Uterus (tissue), 4 donors: ENCODE data around the gene INSL3. TPM values are rescaled to one million over a fixed set of nuclear protein-coding genes. Genes with fewer than 3 reads are reported as not detected.

Experiments used
- DNase-seq, 2 donors: peaks; one replicate each; pipeline ENCODE4 v3.0.0-alpha.2; 2019 to 2020
- H3K27ac ChIP-seq, 2 donors: fragments of 200-600 bp; sonication (generic); 1 replicate in 1 of 2; 2 replicates in 1 of 2; pipeline ENCODE4 v1.5.1; 2016 to 2018
- H3K27me3 ChIP-seq, 2 donors: fragments of 200-600 bp; sonication (generic); one replicate each; pipeline ENCODE4 v1.5.1; 2018 to 2019; ENCODE audit warnings: control low read depth in 1 of 2
- H3K36me3 ChIP-seq, 2 donors: fragments of 200-600 bp; sonication (generic); one replicate each; pipeline ENCODE4 v1.5.1; 2019; ENCODE audit warnings: control low read depth in 1 of 2
- H3K4me1 ChIP-seq, 2 donors: fragments of 200-600 bp; sonication (generic); one replicate each; pipeline ENCODE4 v1.5.1; 2018 to 2019; ENCODE audit warnings: control low read depth in 1 of 2
- H3K4me3 ChIP-seq, 2 donors: fragments of 200-600 bp; sonication (generic); 1 replicate in 1 of 2; 2 replicates in 1 of 2; pipeline ENCODE4 v1.5.1; 2018 to 2019; ENCODE audit warnings: mild to moderate bottlenecking in 1 of 2
- H3K9me3 ChIP-seq, 2 donors: fragments of 200-600 bp; sonication (generic); one replicate each; pipeline ENCODE4 v1.5.1; 2019; ENCODE audit warnings: control low read depth in 1 of 2
- CTCF ChIP-seq, 4 experiments: fragments of 200-600 bp in 2 of 4; fragments of 450-650 bp in 2 of 4; sonication (generic) in 2 of 4; IDR thresholded peaks; one replicate each; pipeline ENCODE4 v1.5.1; 2016 to 2019; ENCODE audit warnings: antibody characterized with exemption in 4 of 4, mild to moderate bottlenecking in 2 of 4, moderate library complexity in 1 of 4
- POLR2A ChIP-seq, 2 donors: fragments of 450-650 bp; IDR thresholded peaks; one replicate each; pipeline ENCODE4 v1.6.1; 2016; ENCODE audit warnings: antibody characterized with exemption in 2 of 2, mild to moderate bottlenecking in 1 of 2, moderate library complexity in 1 of 2
- intact Hi-C: fragments of 100-400 bp; cut with DNase I; formaldehyde crosslinking; loops from one replicate; pipeline ENCODE4 v1.15.1; 2023; ENCODE audit warnings: low total_unique reads
- total RNA-seq, 4 donors: library from RNA; depleted of rRNA in 3 of 4; stranded (reverse); fragments of >200 nt in 3 of 4; gene quantifications; one replicate each; pipeline versions ENCODE4 v1.1.0 to v1.2.4, GENCODE V29; 2014 to 2023
- donor health status: DM: yes; HTN: yes; CAD: no.

Gene INSL3
- total RNA-seq, 4 donors from 2014 or later, result not detected

- H3K4me1 ChIP-seq, result no peaks in the 10 kb centered on the region
- H3K36me3 ChIP-seq, result no peaks in the 10 kb centered on the region
- DNase-seq, result no peak
- H3K9me3 ChIP-seq, result no peaks in the 10 kb centered on the region
- H3K27me3 ChIP-seq, result no peaks in the 10 kb centered on the region
- no peak overlapping the region for H3K27ac ChIP-seq
- H3K4me3 ChIP-seq, result no peak overlapping the region
- TF ChIP-seq POLR2A (IDR thresholded peaks at IDR 0.05) (no peak), CTCF (IDR thresholded peaks at IDR 0.05) (no peak)
- intact Hi-C loops, result no loop called here
Observed at GRCh38 chr19:17837972-17838371, 16.7 kb upstream of the INSL3 start.

DNA sequence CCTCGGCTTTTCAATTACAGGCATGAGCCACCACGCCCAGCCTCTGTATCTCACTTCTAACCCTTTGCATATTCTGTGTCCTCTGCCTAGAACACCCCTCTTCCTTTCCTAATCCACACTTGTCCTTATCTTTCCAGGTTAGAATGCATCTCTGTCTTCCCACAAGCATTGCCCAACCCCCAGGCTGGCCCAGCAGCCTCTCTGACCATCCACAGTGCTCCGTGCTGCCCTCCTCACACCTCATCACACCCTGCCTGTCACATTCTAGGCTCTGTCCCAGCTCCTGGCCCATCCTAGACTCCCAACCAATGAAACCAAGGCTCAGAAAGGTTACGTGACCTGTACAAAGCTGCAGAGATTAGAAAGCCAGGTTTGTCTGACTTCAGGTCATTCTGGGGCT is 15.2 kb upstream of the INSL3 start:
- H3K27me3 ChIP-seq, result no peaks in the 10 kb centered on the region
- no peak for DNase-seq
- no peak overlapping the region for H3K27ac ChIP-seq
- TF ChIP-seq POLR2A (IDR thresholded peaks at IDR 0.05), result no peak
- intact Hi-C loops, result no loop called here
- no peaks in the 10 kb centered on the region for H3K9me3 ChIP-seq
- no peaks in the 10 kb centered on the region for H3K4me1 ChIP-seq
- H3K4me3 ChIP-seq, result no peak overlapping the region
- H3K36me3 ChIP-seq, result no peaks in the 10 kb centered on the region

DNA sequence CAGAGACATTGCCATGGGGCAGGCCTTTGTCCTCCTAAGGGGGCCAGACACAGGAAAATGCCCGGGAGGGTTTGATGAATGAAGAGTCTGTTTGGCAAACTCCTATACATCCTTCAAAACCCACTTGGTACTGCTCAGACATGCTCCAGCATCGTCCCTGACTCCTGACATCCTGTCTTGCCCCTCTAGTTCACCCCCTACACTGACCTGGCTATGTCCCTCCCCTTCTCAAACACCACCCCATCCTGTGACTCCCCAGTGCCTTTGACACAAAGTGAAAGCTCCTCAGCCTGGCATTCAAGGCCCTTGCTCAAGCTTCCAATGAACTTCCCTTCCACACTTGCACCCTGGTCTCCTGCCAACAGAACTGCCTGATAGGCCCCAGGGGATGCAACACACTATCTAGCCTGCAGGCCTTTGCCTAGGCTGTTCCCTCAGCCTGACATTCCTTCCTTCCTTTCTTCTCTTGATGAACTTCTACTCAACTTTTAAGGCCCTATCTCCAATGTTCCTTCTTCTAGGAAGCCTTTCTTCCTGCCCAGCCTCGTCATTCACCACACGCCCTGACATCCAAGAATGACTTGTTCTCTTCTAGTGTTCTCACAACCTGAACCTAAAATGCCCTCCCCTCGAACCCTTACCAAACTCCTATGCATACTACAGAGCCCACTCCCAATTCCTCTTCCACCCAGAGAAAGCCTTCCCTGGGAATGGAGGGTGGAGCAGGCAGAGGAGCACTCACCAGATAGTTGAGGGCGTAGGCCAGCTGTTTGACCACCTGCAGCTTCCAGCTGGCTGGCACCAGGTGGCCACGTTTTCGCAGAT is 14.1 kb upstream of the INSL3 start:
- intact Hi-C loops, result no loop called here
- Histone ChIP-seq H3K27me3 (no peaks in the 10 kb centered on the region), H3K4me1 (no peaks in the 10 kb centered on the region), H3K27ac (no peak overlapping the region), H3K9me3 (no peaks in the 10 kb centered on the region), H3K36me3 (no peaks in the 10 kb centered on the region), H3K4me3 (no peak overlapping the region)
- no peak for TF ChIP-seq CTCF (IDR thresholded peaks at IDR 0.05)
- TF ChIP-seq POLR2A (IDR thresholded peaks at IDR 0.05), result no peak
- DNase-seq, result no peak

- Histone ChIP-seq H3K36me3 (no peaks in the 10 kb centered on the region), H3K4me1 (no peaks in the 10 kb centered on the region), H3K4me3 (no peak overlapping the region), H3K27me3 (no peaks in the 10 kb centered on the region), H3K9me3 (no peaks in the 10 kb centered on the region), H3K27ac (no peak overlapping the region)
- TF ChIP-seq CTCF (IDR thresholded peaks at IDR 0.05) (no peak), POLR2A (IDR thresholded peaks at IDR 0.05) (no peak)
- DNase-seq, result no peak
- intact Hi-C loops, result no loop called here
Observed at GRCh38 chr19:17834350-17835181, 13.2 kb upstream of the INSL3 start.

- Histone ChIP-seq H3K36me3 (no peaks in the 10 kb centered on the region), H3K4me1 (no peaks in the 10 kb centered on the region), H3K4me3 (no peak overlapping the region), H3K27me3 (no peaks in the 10 kb centered on the region), H3K27ac (no peak overlapping the region), H3K9me3 (no peaks in the 10 kb centered on the region)
- no peak for DNase-seq
- TF ChIP-seq POLR2A (IDR thresholded peaks at IDR 0.05) (no peak), CTCF (IDR thresholded peaks at IDR 0.05) (no peak)
- intact Hi-C loops, result no loop called here
Observed at GRCh38 chr19:17832443-17833208, 11.3 kb upstream of the INSL3 start.
